Measurements from ENCODE around the gene C5orf52. TPM values are rescaled to one million over a fixed set of nuclear protein-coding genes. Genes with fewer than 3 reads are reported as not detected.

Gene C5orf52
- total RNA-seq, 2 donors from 2014 or later, result 5.5 to 5.7 TPM

DNA sequence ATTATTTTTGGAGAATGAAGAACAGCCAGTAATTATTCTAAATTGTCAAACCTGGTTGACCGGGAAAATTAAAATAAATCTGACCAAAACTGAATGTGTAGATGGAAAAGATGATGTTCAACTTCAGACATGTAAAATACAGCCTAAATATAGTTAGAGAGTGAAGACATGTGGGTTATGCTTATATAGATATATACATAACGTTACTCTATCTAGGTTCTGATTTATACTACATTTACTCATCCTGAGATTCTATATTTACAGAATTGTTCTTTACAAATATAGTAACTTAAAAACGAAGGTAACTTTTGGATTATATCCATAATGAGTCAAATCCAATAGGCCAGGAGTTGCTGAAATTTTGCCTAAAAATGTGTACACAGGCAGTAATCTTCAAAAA is 39.1 kb downstream of the C5orf52 start:
- H3K36me3 ChIP-seq, result no peaks in the 10 kb centered on the region
- H3K27ac ChIP-seq, result no peak overlapping the region
- no peak overlapping the region for H3K9ac ChIP-seq (ENCODE audit: low read depth in 2 of 2, low read length in 2 of 2)
- intact Hi-C loops (cut with DNase I), result loop anchor here (10.0 kb wide), 1 partner anchor 386 kb away; no protein-coding TSS in a partner anchor
- DNase-seq, result no peak
- no peaks in the 10 kb centered on the region for H3K4me1 ChIP-seq
- no peaks in the 10 kb centered on the region for H3K9me3 ChIP-seq
- no peaks in the 10 kb centered on the region for H3K27me3 ChIP-seq
- TF ChIP-seq, protein P1, sequence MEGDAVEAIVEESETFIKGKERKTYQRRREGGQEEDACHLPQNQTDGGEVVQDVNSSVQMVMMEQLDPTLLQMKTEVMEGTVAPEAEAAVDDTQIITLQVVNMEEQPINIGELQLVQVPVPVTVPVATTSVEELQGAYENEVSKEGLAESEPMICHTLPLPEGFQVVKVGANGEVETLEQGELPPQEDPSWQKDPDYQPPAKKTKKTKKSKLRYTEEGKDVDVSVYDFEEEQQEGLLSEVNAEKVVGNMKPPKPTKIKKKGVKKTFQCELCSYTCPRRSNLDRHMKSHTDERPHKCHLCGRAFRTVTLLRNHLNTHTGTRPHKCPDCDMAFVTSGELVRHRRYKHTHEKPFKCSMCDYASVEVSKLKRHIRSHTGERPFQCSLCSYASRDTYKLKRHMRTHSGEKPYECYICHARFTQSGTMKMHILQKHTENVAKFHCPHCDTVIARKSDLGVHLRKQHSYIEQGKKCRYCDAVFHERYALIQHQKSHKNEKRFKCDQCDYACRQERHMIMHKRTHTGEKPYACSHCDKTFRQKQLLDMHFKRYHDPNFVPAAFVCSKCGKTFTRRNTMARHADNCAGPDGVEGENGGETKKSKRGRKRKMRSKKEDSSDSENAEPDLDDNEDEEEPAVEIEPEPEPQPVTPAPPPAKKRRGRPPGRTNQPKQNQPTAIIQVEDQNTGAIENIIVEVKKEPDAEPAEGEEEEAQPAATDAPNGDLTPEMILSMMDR (IDR thresholded peaks at IDR 0.05), result no peak
- H3K4me3 ChIP-seq, result no peak overlapping the region

DNA sequence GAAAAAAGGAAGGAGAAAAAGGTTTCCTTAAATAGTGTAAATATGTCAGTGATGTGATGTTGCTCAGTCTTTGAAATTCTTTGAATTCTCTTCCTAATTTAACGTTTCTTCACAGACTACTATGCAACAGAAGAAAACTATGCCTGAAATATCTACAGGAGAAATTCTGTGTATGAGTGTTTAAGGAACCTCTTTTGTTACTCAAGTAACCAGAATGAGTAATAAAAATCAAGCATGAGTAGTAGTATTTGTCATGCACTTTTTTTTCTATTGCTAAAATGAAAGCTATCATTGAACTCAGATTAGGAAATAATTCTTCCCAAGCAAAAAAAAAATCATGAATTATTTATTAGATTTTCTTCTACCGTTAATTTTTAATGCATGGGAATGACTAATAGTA is 39.5 kb downstream of the C5orf52 start:
- Histone ChIP-seq H3K4me1 (no peaks in the 10 kb centered on the region), H3K9me3 (no peaks in the 10 kb centered on the region), H3K9ac (ENCODE audit: low read depth in 2 of 2, low read length in 2 of 2) (no peak overlapping the region), H3K27me3 (no peaks in the 10 kb centered on the region), H3K27ac (no peak overlapping the region), H3K4me3 (no peak overlapping the region), H3K36me3 (no peaks in the 10 kb centered on the region)
- intact Hi-C loops (cut with DNase I), result loop anchor here (10.0 kb wide), 1 partner anchor 386 kb away; no protein-coding TSS in a partner anchor
- no peak for DNase-seq
- TF ChIP-seq, protein P1 (IDR thresholded peaks at IDR 0.05), result no peak

DNA sequence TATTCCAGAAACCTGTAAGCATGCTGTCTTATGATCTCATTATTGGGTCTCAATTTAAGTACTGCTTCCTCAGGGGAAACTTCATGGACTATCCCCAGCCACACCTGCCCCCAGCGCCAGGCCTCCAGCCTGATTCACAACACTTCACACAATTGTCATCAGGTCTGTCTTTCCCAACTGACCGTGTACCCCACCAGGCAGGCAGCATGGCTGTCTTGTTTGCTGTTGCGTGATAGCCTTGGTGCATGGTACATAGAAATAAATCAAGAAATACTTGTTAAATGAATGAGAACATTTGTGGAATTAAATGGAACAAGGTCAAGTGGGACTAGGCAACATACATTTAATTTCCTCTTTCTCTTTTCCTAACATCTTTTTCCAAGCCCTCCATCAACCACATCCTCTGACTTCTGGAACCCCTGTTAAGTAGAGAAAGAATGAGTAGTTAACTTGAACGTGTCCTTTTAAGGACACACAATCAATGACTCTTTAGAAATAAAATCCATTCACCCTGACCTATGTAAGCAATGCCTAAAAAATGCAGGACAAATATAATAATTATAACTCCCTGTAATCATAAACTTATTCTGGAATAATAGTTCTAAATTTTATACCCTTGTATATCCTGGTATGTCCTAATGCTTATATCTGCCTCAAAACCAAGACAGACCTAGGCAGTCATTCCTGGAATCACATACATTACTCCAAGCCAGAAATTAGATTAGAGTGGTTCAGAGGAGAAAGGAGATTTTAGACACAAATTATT is 42.7 kb downstream of the C5orf52 start:
- TF ChIP-seq, protein P1 (IDR thresholded peaks at IDR 0.05), result no peak
- Histone ChIP-seq H3K4me3 (no peak overlapping the region), H3K9ac (ENCODE audit: low read depth in 2 of 2, low read length in 2 of 2) (no peak overlapping the region), H3K36me3 (no peaks in the 10 kb centered on the region), H3K27ac (no peak overlapping the region), H3K9me3 (no peaks in the 10 kb centered on the region), H3K27me3 (no peaks in the 10 kb centered on the region), H3K4me1 (no peaks in the 10 kb centered on the region)
- DNase-seq, result no peak
- intact Hi-C loops (cut with DNase I), result loop anchor here (10.0 kb wide), 1 partner anchor 389 kb away; no protein-coding TSS in a partner anchor

DNA sequence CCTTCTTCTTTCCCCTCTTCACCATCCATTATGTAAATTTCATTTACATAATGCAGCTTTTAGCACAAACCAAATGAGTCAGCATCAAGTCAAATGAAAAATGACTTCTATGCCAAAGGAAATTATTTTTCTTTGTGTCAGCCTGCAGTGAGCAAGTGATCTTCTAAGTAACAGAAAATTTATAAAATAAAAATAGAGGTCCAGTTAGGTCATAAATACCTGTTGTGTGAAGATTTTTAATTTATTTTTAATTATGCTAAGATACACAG is 43.2 kb downstream of the C5orf52 start:
- Histone ChIP-seq H3K27me3 (no peaks in the 10 kb centered on the region), H3K27ac (no peak overlapping the region), H3K9me3 (no peaks in the 10 kb centered on the region), H3K4me3 (no peak overlapping the region), H3K4me1 (no peaks in the 10 kb centered on the region), H3K9ac (ENCODE audit: low read depth in 2 of 2, low read length in 2 of 2) (no peak overlapping the region), H3K36me3 (no peaks in the 10 kb centered on the region)
- no peak for DNase-seq
- TF ChIP-seq, protein P1 (IDR thresholded peaks at IDR 0.05), result no peak
- intact Hi-C loops (cut with DNase I), result loop anchor here (10.0 kb wide), 1 partner anchor 390 kb away; no protein-coding TSS in a partner anchor

DNA sequence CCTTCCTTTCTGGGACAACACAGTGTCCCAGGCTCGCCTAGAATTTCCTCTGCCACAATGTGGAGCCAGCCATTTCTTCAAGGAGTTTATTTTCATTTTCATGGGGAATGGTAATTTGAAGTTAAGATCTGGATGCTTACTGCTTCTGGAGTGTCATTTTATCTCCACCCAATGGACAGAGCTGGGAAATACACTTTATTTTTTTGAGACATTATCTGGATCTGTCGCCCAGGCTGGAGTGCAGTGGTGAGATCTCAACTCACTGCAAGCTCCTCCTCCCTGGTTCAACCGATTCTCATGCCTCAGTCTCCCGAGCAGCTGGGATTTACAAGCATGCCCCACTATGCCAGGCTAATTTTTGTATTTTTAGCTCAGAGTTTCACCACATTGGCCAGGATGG is 47.2 kb downstream of the C5orf52 start:
- no peaks in the 10 kb centered on the region for H3K36me3 ChIP-seq
- no peak overlapping the region for H3K9ac ChIP-seq (ENCODE audit: low read depth in 2 of 2, low read length in 2 of 2)
- no peaks in the 10 kb centered on the region for H3K4me1 ChIP-seq
- TF ChIP-seq, protein P1 (IDR thresholded peaks at IDR 0.05), result peak; percentile 52
- no peak overlapping the region for H3K4me3 ChIP-seq
- H3K27me3 ChIP-seq, result no peaks in the 10 kb centered on the region
- H3K9me3 ChIP-seq, result no peaks in the 10 kb centered on the region
- no peak overlapping the region for H3K27ac ChIP-seq
- DNase-seq, result peak; percentile 36
- intact Hi-C loops (cut with DNase I), result loop anchor here (5.0 to 10.0 kb wide), 3 partner anchors 51 to 394 kb away; no protein-coding TSS in a partner anchor
